Dedifferentiated amniotic fluid mesenchymal stem cell (primary cell): ENCODE results near the gene OR52K1.
A peak's percentile ranks its signal among the peaks of the same experiment; 100 is the strongest.
"Not testable (repeated sequence)": the region's sequence is repeated elsewhere in the genome, so short reads cannot be mapped to it uniquely, and the experiment has no call there.

Experiments
- DNase-seq: peaks from one replicate; pipeline ENCODE4 v3.0.0-alpha.2; 2016; ENCODE audit errors: extremely low spot score

OR52K1 gene

DNA sequence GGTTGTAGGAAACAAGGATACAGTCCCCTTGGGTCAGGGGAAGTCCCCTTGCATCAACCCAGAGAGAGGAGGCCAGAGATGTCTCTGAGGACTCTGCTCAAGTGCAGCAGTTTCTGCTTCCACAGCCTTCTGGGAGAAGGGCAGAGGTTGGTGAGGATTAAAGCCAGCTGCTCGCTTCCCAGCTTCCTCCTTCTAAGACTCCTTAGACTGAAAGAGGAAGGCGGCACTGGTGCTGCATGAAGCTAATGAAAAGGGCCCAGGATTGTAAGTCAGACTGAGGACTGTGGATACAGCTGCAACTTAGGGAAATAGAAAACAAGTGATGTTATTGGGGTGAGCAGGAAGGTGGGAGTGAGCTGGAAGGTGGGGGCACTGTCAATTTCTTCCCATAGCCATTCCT lies at the start of gene OR52K1:
Gene OR52K1 (plus strand): TSS at position 202 of the 400 bp plus-strand sequence. CDS start 6,255 bp downstream, outside the sequence.
- DNase-seq = no peak

GRCh38 chr11:4433856-4434255 lies 48.6 kb upstream of the OR52K1 start:
- DNase-seq = no peak

- no peak for DNase-seq
These were observed 46.0 kb upstream of the OR52K1 start for GRCh38 chr11:4436411-4436810.

GRCh38 chr11:4441515-4441914 lies 40.9 kb upstream of the OR52K1 start:
- DNase-seq = no peak

GRCh38 chr11:4443232-4443891 lies 39.1 kb upstream of the OR52K1 start:
- no peak for DNase-seq

- no peak for DNase-seq
These were observed 33.5 kb upstream of the OR52K1 start, which contains the start of gene OR52K2 for GRCh38 chr11:4448995-4449394. TSS of gene OR52K2 (plus strand) at chr11:4449295. CDS start at chr11:4449340, 45 bp downstream.

GRCh38 chr11:4453118-4453517 lies 29.3 kb upstream of the OR52K1 start:
- DNase-seq = no peak

- DNase-seq = no peak
These were observed 28.4 kb upstream of the OR52K1 start for GRCh38 chr11:4454021-4454420.

- no peak for DNase-seq
These were observed 27.0 kb upstream of the OR52K1 start for GRCh38 chr11:4455419-4455818.

DNA sequence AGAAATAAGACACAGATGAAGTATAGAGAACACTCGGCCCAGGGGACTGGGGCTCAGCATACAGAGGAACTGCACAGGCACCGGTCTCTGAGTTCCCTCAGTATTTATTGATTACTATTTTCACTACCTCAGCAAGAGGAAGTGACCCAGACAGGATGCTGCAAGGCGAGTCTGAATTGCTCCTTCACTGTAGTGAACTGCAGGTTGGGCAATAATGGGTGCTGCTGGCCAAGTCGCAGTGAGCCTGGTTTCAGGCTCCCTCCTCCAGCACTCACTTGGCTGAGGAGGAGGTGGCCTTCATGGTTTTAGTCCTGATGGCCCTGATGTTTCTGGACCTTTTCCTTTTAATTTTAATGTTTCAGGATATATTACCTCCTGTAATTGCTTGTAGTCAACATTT lies 22.9 kb upstream of the OR52K1 start:
- DNase-seq = no peak

GRCh38 chr11:4460151-4460550 lies 22.3 kb upstream of the OR52K1 start:
- DNase-seq = no peak

DNA sequence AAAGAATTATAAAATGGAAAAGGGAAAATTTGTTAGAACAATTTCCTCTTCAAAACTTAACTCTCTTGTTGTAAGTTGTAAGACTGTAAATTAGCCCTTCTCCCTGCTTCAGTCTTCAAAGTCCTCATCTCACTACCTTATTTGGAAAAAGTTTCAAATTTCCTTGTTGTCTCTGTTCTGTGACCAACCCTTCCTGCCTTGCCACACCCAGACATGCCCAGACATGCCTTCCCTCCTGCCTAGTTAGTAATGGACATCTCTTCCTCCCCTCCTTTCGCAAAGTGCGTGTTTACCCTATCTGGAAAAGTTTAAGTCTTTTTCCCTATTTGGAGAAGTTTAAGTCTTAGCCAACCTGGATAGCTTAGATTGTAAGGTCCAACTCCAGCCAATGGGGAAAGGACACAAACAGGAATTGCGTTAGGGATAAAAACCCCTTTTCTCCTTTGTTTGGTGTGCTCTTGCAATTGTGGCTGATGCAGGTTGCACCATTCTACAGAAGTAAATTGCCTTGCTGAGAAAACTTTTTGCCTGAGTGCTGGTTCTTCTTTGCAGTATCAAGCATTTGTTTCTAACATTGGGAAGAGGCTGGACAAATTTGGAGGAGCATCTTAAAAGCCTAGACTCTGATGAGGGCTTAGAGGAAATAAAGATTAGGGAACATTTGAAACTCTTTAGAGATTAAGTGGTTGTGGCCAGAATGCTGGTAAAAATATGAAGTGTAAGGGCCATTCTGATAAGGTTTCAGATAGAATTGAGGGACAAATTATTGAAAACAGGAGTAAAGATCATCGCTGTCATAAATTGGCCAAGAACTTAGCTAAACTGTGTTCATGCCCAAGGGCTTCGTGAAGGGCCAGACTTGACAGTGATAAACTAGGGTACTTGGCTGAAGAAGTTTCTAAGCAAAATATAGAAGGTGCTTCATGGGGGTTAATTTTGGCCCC lies 18.0 kb upstream of the OR52K1 start:
- no peak for DNase-seq

DNA sequence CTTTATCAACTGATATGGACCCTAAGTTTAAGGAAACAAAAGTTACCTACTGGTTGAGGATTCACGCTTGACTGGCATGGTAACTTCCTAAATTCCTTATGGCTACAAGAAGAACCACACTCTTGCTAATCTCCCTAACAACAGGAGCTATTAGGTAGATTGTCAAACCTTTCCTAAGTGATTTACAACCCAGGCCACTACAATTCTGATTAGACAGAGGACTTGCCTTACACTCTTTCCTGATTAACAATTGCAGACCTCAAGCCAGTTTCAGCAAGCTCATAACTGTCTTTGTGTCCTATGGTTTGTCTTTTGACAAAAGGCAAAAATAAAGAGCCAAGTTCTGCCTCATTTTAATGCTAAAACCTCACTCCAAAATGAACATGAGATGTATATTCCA lies 17.0 kb upstream of the OR52K1 start:
- no peak for DNase-seq

GRCh38 chr11:4466131-4466870 lies 16.1 kb upstream of the OR52K1 start:
- DNase-seq = no peak

GRCh38 chr11:4466871-4467442 lies 15.5 kb upstream of the OR52K1 start:
- DNase-seq = no peak

DNA sequence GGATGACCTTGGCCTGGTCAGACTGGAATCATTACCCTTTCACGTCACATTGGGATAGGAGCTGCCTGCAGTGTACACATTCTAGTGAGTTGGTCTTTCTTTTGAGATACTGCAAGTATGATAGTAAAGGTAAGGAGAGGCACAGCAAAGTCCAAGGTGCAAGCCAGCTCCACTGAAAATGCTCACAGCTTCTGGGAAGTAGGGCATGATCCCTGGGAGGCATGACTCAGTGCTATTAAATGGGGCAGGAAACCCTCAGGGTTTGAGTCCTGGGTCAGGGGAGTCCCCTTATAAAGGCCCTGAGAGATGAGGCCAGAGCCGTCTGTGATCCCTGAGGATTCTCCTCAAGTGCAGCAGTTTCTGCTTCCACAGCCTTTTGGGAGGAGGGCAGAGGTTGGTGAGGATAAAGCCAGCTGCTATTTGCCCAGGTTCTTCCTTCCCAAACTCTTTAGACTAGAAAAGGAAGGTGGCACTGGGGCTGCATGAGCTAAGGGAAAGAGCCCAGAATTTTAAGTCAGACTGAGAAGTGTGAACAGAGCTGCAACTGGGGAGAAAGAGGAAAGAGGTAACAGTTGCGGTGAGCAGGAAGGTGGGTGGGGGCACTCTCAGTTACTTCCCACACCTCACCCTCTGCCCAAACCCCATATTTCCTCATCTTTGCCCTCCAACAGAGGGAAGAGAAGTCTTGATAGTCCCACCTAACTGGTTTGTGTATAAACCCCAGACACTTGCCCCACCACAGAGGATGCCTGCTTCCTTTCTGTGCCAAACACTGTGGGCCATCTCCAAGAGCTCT lies 14.4 kb upstream of the OR52K1 start:
- no peak for DNase-seq

DNA sequence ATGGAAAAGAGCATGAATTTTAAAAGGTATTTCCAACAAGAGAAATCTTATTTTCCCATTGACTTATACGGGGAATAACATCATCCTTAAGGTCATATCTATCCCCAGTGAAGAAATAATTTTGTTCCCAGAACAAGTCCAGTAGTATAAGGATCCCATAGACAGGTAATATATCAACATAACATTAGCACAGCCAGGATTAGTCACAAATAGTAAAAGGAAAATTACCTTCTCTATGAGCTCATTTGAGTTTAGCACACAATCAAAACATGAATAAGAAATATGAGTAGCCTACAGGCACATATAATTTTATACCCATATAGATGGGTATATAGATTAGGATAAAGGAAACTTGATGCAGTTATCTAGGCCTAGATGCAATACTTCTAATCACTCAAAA lies 2.8 kb upstream of the OR52K1 start:
- DNase-seq = no peak

DNA sequence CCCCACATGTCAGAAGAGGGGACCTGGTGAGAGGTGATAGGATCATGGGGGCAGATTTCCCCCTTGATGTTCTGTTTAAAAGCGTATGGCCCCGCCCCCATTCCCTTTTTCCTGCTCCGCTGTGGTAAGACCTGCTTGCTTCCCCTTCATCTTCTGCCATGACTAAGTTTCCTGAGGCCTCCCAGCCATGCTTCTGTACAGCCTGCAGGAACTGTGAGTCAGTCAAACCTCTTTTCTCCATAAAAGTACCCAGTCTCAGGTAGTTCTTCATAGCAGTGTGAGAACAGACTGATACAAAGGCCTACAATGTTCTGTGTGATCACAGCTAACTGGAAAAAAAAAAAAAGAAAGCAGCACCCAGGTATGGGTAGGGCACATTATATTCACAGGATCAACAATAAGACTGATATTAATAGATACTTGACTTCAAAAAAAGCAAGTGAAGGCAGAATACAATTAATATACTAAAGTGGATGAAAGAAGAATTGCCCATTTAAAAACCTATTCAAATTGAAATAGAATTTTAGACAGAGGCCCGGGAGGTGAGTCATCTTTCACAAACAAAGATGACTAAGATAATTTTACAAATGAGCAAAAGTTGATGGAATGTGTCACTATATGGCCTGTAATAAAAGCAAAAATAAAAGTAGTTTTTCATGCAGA lies 1.7 kb upstream of the OR52K1 start:
- DNase-seq = peak; percentile 16

GRCh38 chr11:4481240-4481582 lies 1.2 kb upstream of the OR52K1 start:
- DNase-seq = no peak

GRCh38 chr11:4484310-4484709 lies 1.9 kb downstream of the OR52K1 start:
- no peak for DNase-seq

- DNase-seq = not testable (repeated sequence)
These were observed 9.0 kb downstream of the OR52K1 start for GRCh38 chr11:4491405-4491804.
